SK-N-SH (cell line): ENCODE results near the gene FOXA1. TPM values are rescaled to one million over a fixed set of nuclear protein-coding genes. Genes with fewer than 3 reads are reported as not detected.

Experiments used
- CTCF ChIA-PET: fragments of 300-600, 350-600 bp; formaldehyde crosslinking; extraction: SDS; loops from one replicate; lab custom pipeline; 2021; lab: Yijun Ruan, JAX
- POLR2A ChIA-PET: fragments of 350-600 bp; sonication (Branson Sonifier 250); formaldehyde crosslinking; extraction: SDS; loops from one replicate; lab custom pipeline; 2020; ENCODE audit warnings: antibody characterized with exemption, inconsistent platforms; lab: Yijun Ruan, JAX
- DNase-seq: peaks from one replicate; pipeline ENCODE4 v3.0.0; 2012
- H2AFZ ChIP-seq: fragments of 200-600 bp; sonication (generic); 2 replicates; pipeline ENCODE4 v1.8.1; 2016; ENCODE audit warnings: antibody characterized with exemption, mild to moderate bottlenecking, low read depth
- H3F3A ChIP-seq: fragments of 200-600 bp; sonication (generic); replicated peaks from 2 replicates; pipeline ENCODE3; 2016; ENCODE audit warnings: antibody characterized with exemption, mild to moderate bottlenecking; ENCODE audit not compliant: insufficient read depth
- H3K27ac ChIP-seq, 2 experiments: fragments of 200-500 bp in 1 of 2; fragments of 200-600 bp in 1 of 2; sonication (Bioruptor generic) in 1 of 2; sonication (generic), shearing (Covaris generic) in 1 of 2; 2 replicates each; pipeline versions ENCODE4 v1.5.1 to v1.6.1; 2014 to 2016; ENCODE audit warnings: low read depth in 2 of 2, inconsistent platforms in 1 of 2, low read length in 1 of 2, mild to moderate bottlenecking in 1 of 2, mixed read lengths in 1 of 2
- H3K27me3 ChIP-seq: fragments of 200-600 bp; sonication (generic), shearing (Covaris generic); 2 replicates; pipeline ENCODE4 v1.6.1; 2016; ENCODE audit warnings: mixed run types; ENCODE audit not compliant: insufficient read depth
- H3K36me3 ChIP-seq, 2 experiments: fragments of 200-500 bp in 1 of 2; fragments of 200-600 bp in 1 of 2; sonication (Bioruptor generic) in 1 of 2; sonication (generic) in 1 of 2; replicated peaks in 1 of 2; 2 replicates each; pipeline versions ENCODE3 to v1.5.1; 2014 to 2016; ENCODE audit warnings: low read length in 1 of 2, mild to moderate bottlenecking in 1 of 2; ENCODE audit not compliant: insufficient read depth in 2 of 2, control insufficient read depth in 1 of 2
- H3K4me1 ChIP-seq, 2 experiments: fragments of 200-500 bp in 1 of 2; fragments of 200-600 bp in 1 of 2; sonication (Bioruptor generic) in 1 of 2; sonication (generic), shearing (Covaris generic) in 1 of 2; 2 replicates each; pipeline versions ENCODE4 v1.5.1 to v1.6.1; 2014 to 2016; ENCODE audit warnings: low read depth in 1 of 2, low read length in 1 of 2, mixed run types in 1 of 2; ENCODE audit not compliant: insufficient read depth in 2 of 2, control insufficient read depth in 1 of 2
- H3K4me2 ChIP-seq: fragments of 200-600 bp; sonication (generic), shearing (Covaris generic); 2 replicates; pipeline ENCODE4 v1.6.1; 2017; ENCODE audit warnings: mixed run types
- H3K4me3 ChIP-seq, 2 experiments: fragments of 200-500 bp in 1 of 2; fragments of 200-600 bp in 1 of 2; sonication (Bioruptor generic) in 1 of 2; sonication (generic), shearing (Covaris generic) in 1 of 2; 2 replicates each; pipeline versions ENCODE4 v1.5.1 to v1.8.1; 2014 to 2016; ENCODE audit warnings: low read depth in 2 of 2, inconsistent platforms in 1 of 2, low read length in 1 of 2, mild to moderate bottlenecking in 1 of 2, mixed read lengths in 1 of 2, moderate library complexity in 1 of 2
- H3K79me2 ChIP-seq: fragments of 200-600 bp; sonication (generic); 2 replicates; pipeline ENCODE4 v1.8.1; 2017; ENCODE audit warnings: mild to moderate bottlenecking; ENCODE audit not compliant: insufficient read depth
- H3K9ac ChIP-seq: fragments of 200-600 bp; sonication (generic); 2 replicates; pipeline ENCODE4 v1.6.1; 2017; ENCODE audit warnings: mixed run types
- H3K9me2 ChIP-seq: fragments of 200-600 bp; sonication (generic); 2 replicates; pipeline ENCODE4 v1.6.1; 2017; ENCODE audit warnings: mixed run types
- H3K9me3 ChIP-seq: fragments of 200-600 bp; sonication (generic); 2 replicates; pipeline ENCODE4 v1.6.1; 2017; ENCODE audit warnings: mixed run types, mild to moderate bottlenecking, moderate library complexity
- H4K20me1 ChIP-seq: fragments of 200-600 bp; sonication (generic); 2 replicates; pipeline ENCODE4 v1.6.1; 2017; ENCODE audit warnings: mild to moderate bottlenecking, mixed run types; ENCODE audit not compliant: insufficient read depth
- CHD2 ChIP-seq: fragments of 150-350 bp; IDR thresholded peaks from 2 replicates; pipeline ENCODE4 v1.6.1; 2018; ENCODE audit warnings: low read length; ENCODE audit not compliant: partially characterized antibody
- EZH2phosphoT487 ChIP-seq: fragments of 200-600 bp; sonication (generic); IDR thresholded peaks from 2 replicates; pipeline ENCODE4 v1.6.1; 2017; ENCODE audit warnings: low read depth, mixed run types, mild to moderate bottlenecking, antibody characterized with exemption, moderate library complexity, borderline replicate concordance
- FOSL2 ChIP-seq: IDR thresholded peaks from 2 replicates; pipeline ENCODE4 v1.4.0; 2012; ENCODE audit warnings: low read depth, mild to moderate bottlenecking, moderate library complexity, borderline replicate concordance
- FOXJ3 ChIP-seq: sonication (generic); formaldehyde crosslinking; IDR thresholded peaks from 2 replicates; pipeline ENCODE4 v1.5.1; 2020; ENCODE audit warnings: mild to moderate bottlenecking, missing genetic modification reagents
- FOXM1 ChIP-seq: IDR thresholded peaks from 2 replicates; pipeline ENCODE4 v1.4.0; 2012; ENCODE audit warnings: low read depth, mild to moderate bottlenecking
- GABPA ChIP-seq: IDR thresholded peaks from 2 replicates; pipeline ENCODE4 v1.4.0; 2012; ENCODE audit warnings: low read depth, mild to moderate bottlenecking
- GATA2 ChIP-seq: sonication (generic); formaldehyde crosslinking; IDR thresholded peaks from 2 replicates; pipeline ENCODE4 v1.5.0; 2020; ENCODE audit warnings: mild to moderate bottlenecking, missing genetic modification reagents
- MXI1 ChIP-seq: IDR thresholded peaks from 2 replicates; pipeline ENCODE4 v1.6.1; 2012; ENCODE audit warnings: mild to moderate bottlenecking, low read depth, low read length, improper control_type of control experiment
- NRF1 ChIP-seq: IDR thresholded peaks from 2 replicates; pipeline ENCODE4 v1.6.1; 2012; ENCODE audit warnings: low read depth, mild to moderate bottlenecking, low read length
- RCOR1 ChIP-seq: fragments of 150-350 bp; IDR thresholded peaks from 2 replicates; pipeline ENCODE4 v1.6.1; 2017; ENCODE audit warnings: antibody characterized with exemption, low read length
- RXRA ChIP-seq: IDR thresholded peaks from 2 replicates; pipeline ENCODE4 v1.4.0; 2012; ENCODE audit warnings: low read depth, mild to moderate bottlenecking, borderline replicate concordance
- SIN3A ChIP-seq: IDR thresholded peaks from 2 replicates; pipeline ENCODE4 v1.6.1; 2012; ENCODE audit warnings: low read depth, mild to moderate bottlenecking, low read length, moderate library complexity, borderline replicate concordance
- SMC3 ChIP-seq: IDR thresholded peaks from 2 replicates; pipeline ENCODE4 v1.6.1; 2012; ENCODE audit warnings: low read depth, low read length, improper control_type of control experiment
- TAF1 ChIP-seq: IDR thresholded peaks from 2 replicates; pipeline ENCODE4 v1.6.1; 2012; ENCODE audit warnings: low read depth, mild to moderate bottlenecking, low read length, moderate library complexity, borderline replicate concordance
- TCF12 ChIP-seq: IDR thresholded peaks from 2 replicates; pipeline ENCODE4 v1.4.0; 2012
- TEAD4 ChIP-seq: IDR thresholded peaks from 2 replicates; pipeline ENCODE4 v1.4.0; 2012; ENCODE audit warnings: mild to moderate bottlenecking, borderline replicate concordance; ENCODE audit not compliant: insufficient read depth
- WGBS: methylation state at CpG from one replicate; pipeline ENCODE4 v1.1.6; 2017; ENCODE audit warnings: low lambda C conversion rate; 5-methylcytosine and 5-hydroxymethylcytosine counted together
- polyA plus RNA-seq, 3 experiments: library from polyadenylated mRNA; depleted of rRNA; stranded (reverse); fragments of >200 nt; gene quantifications; 2 replicates each; pipeline ENCODE4 v1.2.3, GENCODE V29; 2012
- TF ChIP-seq, protein P1 (sequence below): IDR thresholded peaks from 2 replicates; pipeline ENCODE4 v1.4.0; 2012; ENCODE audit warnings: low read depth, borderline replicate concordance
- TF ChIP-seq, protein P2 (sequence below): IDR thresholded peaks from 2 replicates; pipeline ENCODE4; 2012
- TF ChIP-seq, protein P3 (sequence below): fragments of 150-350 bp; IDR thresholded peaks from 2 replicates; pipeline ENCODE4 v1.6.1; 2017; ENCODE audit warnings: antibody characterized with exemption, low read length, low read depth, borderline replicate concordance
- TF ChIP-seq, protein P4 (sequence below): fragments of 200-600 bp; sonication (generic); IDR thresholded peaks from 2 replicates; pipeline ENCODE4 v1.6.1; 2017; ENCODE audit warnings: antibody characterized with exemption, mild to moderate bottlenecking, moderate library complexity

The FOXA1 gene
- polyA plus RNA-seq, 1 of the 3 experiments (the other 2 are of a cell fraction): not detected

DNA sequence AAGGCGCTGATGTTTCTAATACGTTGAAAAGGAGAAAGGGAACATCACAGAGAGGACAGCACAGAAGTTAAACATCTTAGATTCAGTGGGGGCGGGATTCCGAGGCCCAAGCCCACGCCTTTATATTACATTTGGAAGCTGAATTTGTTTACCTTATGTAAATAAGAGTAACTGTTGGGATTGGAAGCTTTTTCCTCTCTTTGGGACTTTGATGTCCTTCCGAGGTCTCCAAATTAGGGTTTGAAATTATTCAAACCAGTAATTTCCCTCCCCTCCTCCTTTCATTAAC is 6.4 kb downstream of the FOXA1 start:
- DNase-seq: no peak
- Histone ChIP-seq H3K36me3 (no peaks in the 10 kb centered on the region), H3K4me2 (no peak overlapping the region), H3F3A (no peaks in the 10 kb centered on the region), H3K4me1 (no peaks in the 10 kb centered on the region), H3K27me3 (peaks cover 22% of the 10 kb centered on the region), H3K9me2 (no peaks in the 10 kb centered on the region), H3K9me3 (no peaks in the 10 kb centered on the region), H2AFZ (no peak overlapping the region), H4K20me1 (no peaks in the 10 kb centered on the region), H3K27ac (no peak overlapping the region), H3K4me3 (no peak overlapping the region), H3K79me2 (no peaks in the 10 kb centered on the region), H3K9ac (no peak overlapping the region)
- POLR2A ChIA-PET: no interaction called here
- CTCF ChIA-PET: no interaction called here
- 1% methylated on average over 6 of the region's 6 CpGs for WGBS
- TF ChIP-seq RXRA (no peak), FOXJ3 (CRISPR knock-in tag) (no peak), MXI1 (no peak), RCOR1 (no peak), EZH2phosphoT487 (no peak), GATA2 (CRISPR knock-in tag) (no peak)
- TF ChIP-seq, protein P1, sequence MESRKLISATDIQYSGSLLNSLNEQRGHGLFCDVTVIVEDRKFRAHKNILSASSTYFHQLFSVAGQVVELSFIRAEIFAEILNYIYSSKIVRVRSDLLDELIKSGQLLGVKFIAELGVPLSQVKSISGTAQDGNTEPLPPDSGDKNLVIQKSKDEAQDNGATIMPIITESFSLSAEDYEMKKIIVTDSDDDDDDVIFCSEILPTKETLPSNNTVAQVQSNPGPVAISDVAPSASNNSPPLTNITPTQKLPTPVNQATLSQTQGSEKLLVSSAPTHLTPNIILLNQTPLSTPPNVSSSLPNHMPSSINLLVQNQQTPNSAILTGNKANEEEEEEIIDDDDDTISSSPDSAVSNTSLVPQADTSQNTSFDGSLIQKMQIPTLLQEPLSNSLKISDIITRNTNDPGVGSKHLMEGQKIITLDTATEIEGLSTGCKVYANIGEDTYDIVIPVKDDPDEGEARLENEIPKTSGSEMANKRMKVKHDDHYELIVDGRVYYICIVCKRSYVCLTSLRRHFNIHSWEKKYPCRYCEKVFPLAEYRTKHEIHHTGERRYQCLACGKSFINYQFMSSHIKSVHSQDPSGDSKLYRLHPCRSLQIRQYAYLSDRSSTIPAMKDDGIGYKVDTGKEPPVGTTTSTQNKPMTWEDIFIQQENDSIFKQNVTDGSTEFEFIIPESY: no peak
- TF ChIP-seq, protein P2, sequence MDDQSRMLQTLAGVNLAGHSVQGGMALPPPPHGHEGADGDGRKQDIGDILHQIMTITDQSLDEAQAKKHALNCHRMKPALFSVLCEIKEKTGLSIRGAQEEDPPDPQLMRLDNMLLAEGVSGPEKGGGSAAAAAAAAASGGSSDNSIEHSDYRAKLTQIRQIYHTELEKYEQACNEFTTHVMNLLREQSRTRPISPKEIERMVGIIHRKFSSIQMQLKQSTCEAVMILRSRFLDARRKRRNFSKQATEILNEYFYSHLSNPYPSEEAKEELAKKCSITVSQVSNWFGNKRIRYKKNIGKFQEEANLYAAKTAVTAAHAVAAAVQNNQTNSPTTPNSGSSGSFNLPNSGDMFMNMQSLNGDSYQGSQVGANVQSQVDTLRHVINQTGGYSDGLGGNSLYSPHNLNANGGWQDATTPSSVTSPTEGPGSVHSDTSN: no peak

DNA sequence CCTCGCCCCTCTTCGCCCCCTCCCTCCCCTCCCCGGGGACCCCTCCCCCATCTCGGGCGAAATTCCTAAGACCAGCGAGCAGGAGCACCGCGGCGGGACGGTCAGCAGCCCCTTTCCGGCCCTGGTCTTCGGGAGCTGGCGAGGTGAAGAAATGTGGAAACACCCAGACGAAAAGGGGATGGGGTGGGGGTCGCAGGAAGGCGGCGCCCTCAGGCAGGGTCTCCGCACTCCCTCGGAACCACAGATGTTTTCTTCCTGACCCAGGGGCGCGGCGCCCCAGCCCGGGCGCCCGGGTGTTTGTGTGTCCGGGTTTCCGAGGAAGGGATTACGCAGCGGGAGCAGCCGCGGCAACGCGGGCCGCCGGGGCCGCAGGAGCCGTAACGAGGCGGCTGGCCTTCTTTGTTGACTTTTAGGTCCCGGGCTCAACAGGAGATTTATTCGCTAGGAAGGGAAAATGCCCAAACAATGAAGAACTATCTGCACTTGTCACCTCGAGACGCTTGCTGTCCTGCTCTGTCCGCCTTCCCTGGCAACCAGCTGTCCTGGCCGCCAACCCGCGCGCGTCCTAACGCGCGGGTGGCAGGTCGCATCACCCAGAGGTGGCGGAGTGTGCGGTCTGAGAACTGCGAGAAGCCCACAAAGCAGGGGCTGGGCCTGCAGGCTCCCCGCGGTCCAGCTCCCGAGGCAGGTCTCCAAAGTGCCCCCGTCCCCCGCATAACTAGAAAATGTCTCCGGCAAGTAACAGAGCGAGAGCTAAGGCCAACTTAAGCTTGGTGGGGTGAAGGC is 7.0 kb downstream of the FOXA1 start:
- 4% methylated on average over 8 of the region's 63 CpGs for WGBS
- Histone ChIP-seq H3K9ac (no peak overlapping the region), H3K4me1 (no peaks in the 10 kb centered on the region), H3F3A (no peaks in the 10 kb centered on the region)
- TF ChIP-seq TEAD4 (no peak), RCOR1 (no peak), FOSL2 (no peak), RXRA (no peak), GABPA (no peak), TCF12 (no peak), TAF1 (no peak), NRF1 (no peak), SMC3 (no peak), SIN3A (no peak), CHD2 (no peak), FOXM1 (no peak)
- TF ChIP-seq, protein P3, sequence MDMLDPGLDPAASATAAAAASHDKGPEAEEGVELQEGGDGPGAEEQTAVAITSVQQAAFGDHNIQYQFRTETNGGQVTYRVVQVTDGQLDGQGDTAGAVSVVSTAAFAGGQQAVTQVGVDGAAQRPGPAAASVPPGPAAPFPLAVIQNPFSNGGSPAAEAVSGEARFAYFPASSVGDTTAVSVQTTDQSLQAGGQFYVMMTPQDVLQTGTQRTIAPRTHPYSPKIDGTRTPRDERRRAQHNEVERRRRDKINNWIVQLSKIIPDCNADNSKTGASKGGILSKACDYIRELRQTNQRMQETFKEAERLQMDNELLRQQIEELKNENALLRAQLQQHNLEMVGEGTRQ: no peak
- TF ChIP-seq, protein P4, sequence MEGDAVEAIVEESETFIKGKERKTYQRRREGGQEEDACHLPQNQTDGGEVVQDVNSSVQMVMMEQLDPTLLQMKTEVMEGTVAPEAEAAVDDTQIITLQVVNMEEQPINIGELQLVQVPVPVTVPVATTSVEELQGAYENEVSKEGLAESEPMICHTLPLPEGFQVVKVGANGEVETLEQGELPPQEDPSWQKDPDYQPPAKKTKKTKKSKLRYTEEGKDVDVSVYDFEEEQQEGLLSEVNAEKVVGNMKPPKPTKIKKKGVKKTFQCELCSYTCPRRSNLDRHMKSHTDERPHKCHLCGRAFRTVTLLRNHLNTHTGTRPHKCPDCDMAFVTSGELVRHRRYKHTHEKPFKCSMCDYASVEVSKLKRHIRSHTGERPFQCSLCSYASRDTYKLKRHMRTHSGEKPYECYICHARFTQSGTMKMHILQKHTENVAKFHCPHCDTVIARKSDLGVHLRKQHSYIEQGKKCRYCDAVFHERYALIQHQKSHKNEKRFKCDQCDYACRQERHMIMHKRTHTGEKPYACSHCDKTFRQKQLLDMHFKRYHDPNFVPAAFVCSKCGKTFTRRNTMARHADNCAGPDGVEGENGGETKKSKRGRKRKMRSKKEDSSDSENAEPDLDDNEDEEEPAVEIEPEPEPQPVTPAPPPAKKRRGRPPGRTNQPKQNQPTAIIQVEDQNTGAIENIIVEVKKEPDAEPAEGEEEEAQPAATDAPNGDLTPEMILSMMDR: no peak
- TF ChIP-seq, all 33 proteins: peak for 0
- POLR2A ChIA-PET: no interaction called here
- Histone ChIP-seq H3K4me3 (no peak overlapping the region), H3K79me2 (no peaks in the 10 kb centered on the region), H4K20me1 (no peaks in the 10 kb centered on the region), H3K4me2 (no peak overlapping the region), H3K27ac (no peak overlapping the region), H3K9me3 (no peaks in the 10 kb centered on the region), H3K9me2 (no peaks in the 10 kb centered on the region), H3K27me3 (peaks cover 17% of the 10 kb centered on the region), H3K36me3 (no peaks in the 10 kb centered on the region), H2AFZ (no peak overlapping the region)
- no peak for DNase-seq
- CTCF ChIA-PET: no interaction called here
